Activated T-cell treated with anti-CD3 and anti-CD28 coated beads, Interleukin-2, amount 50 U/mL, for 1 hour (primary cell): ENCODE data around the gene C9orf85.
"Not testable (repeated sequence)": the region's sequence is repeated elsewhere in the genome, so short reads cannot be mapped to it uniquely, and the experiment has no call there.

Experiments
- DNase-seq: peaks from one replicate; pipeline ENCODE4 v3.0.0-alpha.2; 2020

Gene C9orf85

GRCh38 chr9:71944754-71945375, 33.4 kb downstream of the C9orf85 start:
- no peak for DNase-seq

- not testable (repeated sequence) for DNase-seq
These were observed 43.2 kb downstream of the C9orf85 start for GRCh38 chr9:71954652-71955051.

GRCh38 chr9:71955300-71955915, 44.0 kb downstream of the C9orf85 start:
- DNase-seq: no peak

GRCh38 chr9:71962328-71962727, 50.9 kb downstream of the C9orf85 start:
- DNase-seq: no peak

GRCh38 chr9:71963471-71963996, 52.1 kb downstream of the C9orf85 start:
- DNase-seq: not testable (repeated sequence)

GRCh38 chr9:71965403-71965802, 54.0 kb downstream of the C9orf85 start:
- no peak for DNase-seq

- no peak for DNase-seq
These were observed 55.2 kb downstream of the C9orf85 start for GRCh38 chr9:71966601-71967000.

GRCh38 chr9:71968541-71969090, 57.2 kb downstream of the C9orf85 start:
- no peak for DNase-seq

- DNase-seq: no peak
These were observed 64.4 kb downstream of the C9orf85 start for GRCh38 chr9:71975833-71976232.

GRCh38 chr9:71977003-71977402, 65.6 kb downstream of the C9orf85 start:
- no peak for DNase-seq

- DNase-seq: no peak
These were observed 69.1 kb downstream of the C9orf85 start for GRCh38 chr9:71980266-71981190.

GRCh38 chr9:71981944-71982343, 70.5 kb downstream of the C9orf85 start:
- DNase-seq: no peak

GRCh38 chr9:71984403-71984802, 73.0 kb downstream of the C9orf85 start:
- DNase-seq: no peak

GRCh38 chr9:71984831-71985281, 73.4 kb downstream of the C9orf85 start:
- DNase-seq: no peak

- no peak for DNase-seq
These were observed 74.0 kb downstream of the C9orf85 start for GRCh38 chr9:71985297-71985911.

GRCh38 chr9:71986900-71987299, 75.5 kb downstream of the C9orf85 start:
- DNase-seq: no peak

- DNase-seq: no peak
These were observed 76.3 kb downstream of the C9orf85 start for GRCh38 chr9:71987471-71988371.

GRCh38 chr9:71990466-71990865, 79.0 kb downstream of the C9orf85 start:
- no peak for DNase-seq

GRCh38 chr9:72005451-72005850, 94.0 kb downstream of the C9orf85 start:
- no peak for DNase-seq

- DNase-seq: no peak
These were observed 95.1 kb downstream of the C9orf85 start for GRCh38 chr9:72006501-72006900.

GRCh38 chr9:72007726-72008125, 96.3 kb downstream of the C9orf85 start:
- DNase-seq: not testable (repeated sequence)

- no peak for DNase-seq
These were observed 101.2 kb downstream of the C9orf85 start for GRCh38 chr9:72012646-72013045.
